Non-pigmented ciliary epithelial cell (primary cell): Measurements from ENCODE around the gene LARGE1.

Experiments used
- DNase-seq: peaks from one replicate; pipeline ENCODE4 v3.0.0-alpha.2; 2010; ENCODE audit warnings: low read depth

LARGE1 gene

GRCh38 chr22:33817512-33818127, 102.7 kb downstream of the LARGE1 start:
- DNase-seq = no peak

GRCh38 chr22:33812360-33812977, 107.8 kb downstream of the LARGE1 start:
- DNase-seq = no peak

GRCh38 chr22:33811686-33812085, 108.6 kb downstream of the LARGE1 start:
- no peak for DNase-seq

- DNase-seq = no peak
Measured at GRCh38 chr22:33811208-33811607, 109.1 kb downstream of the LARGE1 start.

- DNase-seq = no peak
Measured at GRCh38 chr22:33807470-33807869, 112.8 kb downstream of the LARGE1 start.

- no peak for DNase-seq
Measured at GRCh38 chr22:33806191-33806590, 114.1 kb downstream of the LARGE1 start.

GRCh38 chr22:33803371-33804282, 116.6 kb downstream of the LARGE1 start:
- DNase-seq = no peak

- no peak for DNase-seq
Measured at GRCh38 chr22:33798401-33798800, 121.9 kb downstream of the LARGE1 start.

GRCh38 chr22:33796494-33796893, 123.8 kb downstream of the LARGE1 start:
- no peak for DNase-seq

- no peak for DNase-seq
Measured at GRCh38 chr22:33793475-33793874, 126.8 kb downstream of the LARGE1 start.

- no peak for DNase-seq
Measured at GRCh38 chr22:33792832-33793231, 127.4 kb downstream of the LARGE1 start.

GRCh38 chr22:33789690-33790253, 130.5 kb downstream of the LARGE1 start:
- no peak for DNase-seq

GRCh38 chr22:33788927-33789326, 131.3 kb downstream of the LARGE1 start:
- DNase-seq = no peak

GRCh38 chr22:33787645-33788456, 132.4 kb downstream of the LARGE1 start:
- DNase-seq = no peak

GRCh38 chr22:33786149-33786548, 134.1 kb downstream of the LARGE1 start:
- DNase-seq = no peak

GRCh38 chr22:33785283-33785968, 134.8 kb downstream of the LARGE1 start:
- DNase-seq = no peak

GRCh38 chr22:33781411-33781810, 138.9 kb downstream of the LARGE1 start:
- no peak for DNase-seq

- DNase-seq = no peak
Measured at GRCh38 chr22:33780531-33781136, 139.6 kb downstream of the LARGE1 start.

GRCh38 chr22:33779243-33779642, 141.0 kb downstream of the LARGE1 start:
- no peak for DNase-seq

- DNase-seq = no peak
Measured at GRCh38 chr22:33776491-33776890, 143.8 kb downstream of the LARGE1 start.

- DNase-seq = no peak
Measured at GRCh38 chr22:33774781-33775180, 145.5 kb downstream of the LARGE1 start.
